GM08714 (cell line): ENCODE results near the gene TMEM185B.

Experiments used
- H3K4me3 ChIP-seq: fragments of 200-500 bp; sonication (Bioruptor generic); 2 replicates; pipeline ENCODE4 v1.5.1; 2014; ENCODE audit warnings: mild to moderate bottlenecking, low read length, inconsistent platforms
- ZNF274 ChIP-seq: IDR thresholded peaks from 2 replicates; pipeline ENCODE4 v1.6.1; 2012; ENCODE audit warnings: mild to moderate bottlenecking, low read depth, low read length

Gene TMEM185B

DNA sequence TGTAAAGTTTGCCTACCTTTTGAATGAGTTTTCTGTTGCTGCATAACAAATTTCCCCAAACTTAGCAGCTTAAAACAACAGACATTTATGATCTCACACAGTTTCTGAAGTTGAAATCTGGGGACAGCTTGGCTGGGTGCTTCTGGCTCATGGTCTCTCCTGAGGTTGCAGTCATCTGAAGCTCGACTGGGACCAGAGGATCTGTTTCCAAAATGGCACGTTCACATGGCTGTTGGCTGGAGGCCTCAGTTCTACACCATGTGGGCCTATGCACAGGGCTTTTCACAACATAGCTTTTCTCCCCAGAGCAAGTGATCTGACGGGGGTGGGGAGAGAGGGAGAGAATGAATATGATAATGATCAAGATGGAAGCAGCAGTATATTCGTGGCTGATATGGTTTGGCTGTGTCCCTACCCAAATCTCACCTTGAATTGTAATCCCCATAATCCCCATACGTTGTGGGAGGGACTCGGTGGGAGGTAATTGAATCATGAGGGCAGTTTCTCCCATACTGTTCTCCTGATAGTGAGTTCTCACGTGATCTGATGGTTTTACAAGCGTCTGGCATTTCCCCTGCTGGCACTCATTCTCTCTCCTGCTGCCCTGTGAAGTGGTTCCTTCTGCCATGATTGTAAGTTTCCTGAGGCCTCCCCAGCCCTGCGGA, 32.9 kb upstream of the TMEM185B start:
- no peak for TF ChIP-seq ZNF274
- H3K4me3 ChIP-seq = no peak overlapping the region

DNA sequence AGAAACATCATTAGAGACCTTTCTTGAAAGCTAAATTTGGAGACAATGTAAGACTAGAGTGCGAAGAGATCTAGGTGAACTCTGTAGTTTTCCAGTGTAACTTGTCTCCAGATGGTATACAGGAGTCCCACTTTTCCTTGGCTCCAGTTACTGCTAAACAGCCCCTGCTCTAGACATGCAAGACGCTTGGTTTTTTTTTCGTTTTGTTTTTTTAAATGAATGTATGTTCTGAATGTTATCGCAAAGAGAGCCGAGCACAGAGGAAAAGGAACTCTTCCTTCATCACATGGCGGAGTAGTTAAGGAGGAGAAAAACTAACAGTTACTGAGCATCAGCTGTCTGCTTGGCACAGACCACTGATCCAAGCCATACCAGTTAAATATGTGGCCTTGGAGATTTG, 31.9 kb upstream of the TMEM185B start:
- TF ChIP-seq ZNF274 = no peak

GRCh38 chr2:120254178-120254577, 31.0 kb upstream of the TMEM185B start:
- peak overlapping the region; percentile 66; the same call in 1 of the 2 replicates for H3K4me3 ChIP-seq

More for the DNA sequence above, 31.9 kb upstream of the TMEM185B start:
- peak overlapping the region; percentile 7; the same call in 1 of the 2 replicates for H3K4me3 ChIP-seq

GRCh38 chr2:120253021-120253882, 30.1 kb upstream of the TMEM185B start:
- TF ChIP-seq ZNF274 = no peak
- H3K4me3 ChIP-seq = peak overlapping the region; percentile 66

More at GRCh38 chr2:120254178-120254577, 31.0 kb upstream of the TMEM185B start:
- no peak for TF ChIP-seq ZNF274

- no peak for TF ChIP-seq ZNF274
Measured at GRCh38 chr2:120252225-120253020, 29.2 kb upstream of the TMEM185B start, which contains the start of gene RALB. Gene RALB, plus strand, starts transcription at chr2:120252852. Its CDS starts 25,813 bp downstream, at chr2:120278665.

DNA sequence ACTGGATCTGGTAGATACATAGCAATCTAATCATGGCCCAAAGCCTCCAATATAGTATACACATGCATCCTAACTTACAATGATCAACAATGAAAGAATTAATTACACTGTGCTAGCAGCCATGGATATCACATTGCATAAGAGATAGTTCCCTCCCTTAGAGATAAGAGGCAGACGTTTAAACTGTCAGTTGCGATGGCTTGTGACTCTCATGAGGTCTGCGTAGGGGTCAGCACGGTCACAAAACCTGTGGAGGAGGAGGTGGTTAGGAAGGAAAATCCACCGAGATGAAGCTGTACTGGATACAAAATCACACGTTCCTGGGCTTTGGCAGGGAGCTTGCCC, 28.7 kb upstream of the TMEM185B start:
- TF ChIP-seq ZNF274 = no peak
- peak overlapping the region; percentile 75; the same call in 1 of the 2 replicates for H3K4me3 ChIP-seq

More at GRCh38 chr2:120252225-120253020, 29.2 kb upstream of the TMEM185B start, which contains the start of gene RALB:
- peak within 1 kb of the TSS; percentile 75 for H3K4me3 ChIP-seq

GRCh38 chr2:120251078-120251477, 27.9 kb upstream of the TMEM185B start:
- H3K4me3 ChIP-seq = no peak overlapping the region
- no peak for TF ChIP-seq ZNF274

- no peak for TF ChIP-seq ZNF274
- H3K4me3 ChIP-seq = no peak overlapping the region
Measured at GRCh38 chr2:120250640-120251039, 27.4 kb upstream of the TMEM185B start.

GRCh38 chr2:120247851-120248250, 24.7 kb upstream of the TMEM185B start:
- no peak for TF ChIP-seq ZNF274
- H3K4me3 ChIP-seq = no peak overlapping the region

DNA sequence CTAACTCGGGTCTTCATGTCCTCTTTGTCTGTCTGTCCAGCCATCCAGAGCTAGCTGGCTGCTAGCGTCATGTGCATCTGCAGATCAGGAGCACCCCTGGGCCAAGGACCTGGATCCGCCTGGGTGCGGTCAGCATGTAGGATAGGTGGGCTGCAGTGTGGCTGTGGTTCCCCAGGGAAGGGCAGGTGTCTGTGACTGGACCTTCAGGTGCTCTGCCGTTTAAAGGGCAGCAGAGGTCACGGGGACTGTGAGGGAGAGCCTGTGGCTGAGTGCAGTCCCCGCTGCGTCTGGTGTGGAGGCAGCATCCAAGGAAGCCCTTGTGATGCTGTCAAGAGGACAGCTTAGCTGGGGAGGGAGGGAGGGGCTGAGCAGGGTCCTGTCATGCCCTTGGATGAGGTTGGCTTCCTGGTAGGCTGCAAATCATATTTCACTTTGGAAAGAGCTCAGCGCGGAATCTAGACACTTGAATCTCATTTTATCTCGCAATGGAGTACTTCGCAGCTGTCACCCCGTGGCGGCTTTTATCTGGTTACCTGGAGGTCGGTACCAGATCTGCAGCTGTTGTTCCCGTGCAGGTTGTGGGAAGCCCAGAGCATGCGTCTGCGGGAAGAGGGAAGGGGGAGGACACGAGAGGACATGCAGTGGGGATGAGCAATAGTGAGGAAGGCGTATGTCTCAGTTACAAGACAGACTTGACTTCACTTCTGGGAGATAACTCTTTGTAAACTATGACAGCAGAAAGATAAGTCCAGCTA, 23.5 kb upstream of the TMEM185B start:
- no peak for TF ChIP-seq ZNF274
- H3K4me3 ChIP-seq = no peak overlapping the region

GRCh38 chr2:120245520-120246332, 22.5 kb upstream of the TMEM185B start:
- H3K4me3 ChIP-seq = no peak overlapping the region
- TF ChIP-seq ZNF274 = no peak

DNA sequence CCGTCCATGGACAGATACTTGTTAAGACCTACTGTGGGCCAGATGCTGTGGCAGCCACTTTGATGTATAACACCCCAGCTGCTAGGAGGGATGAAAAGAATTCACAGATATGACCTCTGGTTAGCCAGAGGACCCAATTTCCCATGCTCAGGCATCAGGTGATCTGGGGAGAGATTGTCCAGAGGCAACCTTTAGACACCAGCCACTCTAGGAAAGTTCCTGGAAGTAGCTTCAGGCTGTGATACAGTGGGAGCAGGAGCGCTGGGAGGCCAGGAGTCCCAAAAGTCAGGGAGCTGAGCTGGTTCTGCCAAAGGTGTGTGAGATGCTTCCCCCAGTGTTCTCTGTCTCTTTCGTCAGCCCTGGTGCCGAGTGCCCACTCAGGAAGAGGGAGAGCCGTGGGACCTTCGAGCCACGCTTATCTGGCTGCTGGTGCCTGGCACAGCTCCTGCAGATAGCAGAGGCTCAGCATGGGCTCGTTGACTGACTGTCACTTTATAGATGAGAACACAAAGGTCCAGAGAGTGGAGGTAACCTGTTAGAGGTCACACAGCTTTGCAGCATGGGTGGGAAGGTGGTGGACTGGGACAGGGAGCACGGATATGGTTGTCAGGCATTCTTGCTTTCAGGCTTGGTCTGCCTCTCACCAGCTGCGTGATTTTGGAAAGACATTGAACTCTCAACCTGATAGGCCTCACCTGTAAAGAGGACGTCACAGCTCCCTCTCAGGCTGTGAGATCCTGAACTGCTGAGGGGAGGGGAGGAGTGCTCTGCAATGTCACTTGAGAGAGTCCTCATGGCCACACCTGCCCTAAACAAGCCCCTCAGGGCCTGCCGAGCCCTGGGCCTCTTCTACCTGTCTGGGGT, 21.7 kb upstream of the TMEM185B start:
- H3K4me3 ChIP-seq = no peak overlapping the region
- no peak for TF ChIP-seq ZNF274
